ENCODE data around the gene NDUFV1. TPM values are rescaled to one million over a fixed set of nuclear protein-coding genes. Genes with fewer than 3 reads are reported as not detected.

Gene NDUFV1
- total and polyA plus RNA-seq, 9 of the 15 experiments (the other 6 are each of a cell fraction or from before 2014, with no cell fraction given): 10.8 to 423 (median 209) TPM

DNA sequence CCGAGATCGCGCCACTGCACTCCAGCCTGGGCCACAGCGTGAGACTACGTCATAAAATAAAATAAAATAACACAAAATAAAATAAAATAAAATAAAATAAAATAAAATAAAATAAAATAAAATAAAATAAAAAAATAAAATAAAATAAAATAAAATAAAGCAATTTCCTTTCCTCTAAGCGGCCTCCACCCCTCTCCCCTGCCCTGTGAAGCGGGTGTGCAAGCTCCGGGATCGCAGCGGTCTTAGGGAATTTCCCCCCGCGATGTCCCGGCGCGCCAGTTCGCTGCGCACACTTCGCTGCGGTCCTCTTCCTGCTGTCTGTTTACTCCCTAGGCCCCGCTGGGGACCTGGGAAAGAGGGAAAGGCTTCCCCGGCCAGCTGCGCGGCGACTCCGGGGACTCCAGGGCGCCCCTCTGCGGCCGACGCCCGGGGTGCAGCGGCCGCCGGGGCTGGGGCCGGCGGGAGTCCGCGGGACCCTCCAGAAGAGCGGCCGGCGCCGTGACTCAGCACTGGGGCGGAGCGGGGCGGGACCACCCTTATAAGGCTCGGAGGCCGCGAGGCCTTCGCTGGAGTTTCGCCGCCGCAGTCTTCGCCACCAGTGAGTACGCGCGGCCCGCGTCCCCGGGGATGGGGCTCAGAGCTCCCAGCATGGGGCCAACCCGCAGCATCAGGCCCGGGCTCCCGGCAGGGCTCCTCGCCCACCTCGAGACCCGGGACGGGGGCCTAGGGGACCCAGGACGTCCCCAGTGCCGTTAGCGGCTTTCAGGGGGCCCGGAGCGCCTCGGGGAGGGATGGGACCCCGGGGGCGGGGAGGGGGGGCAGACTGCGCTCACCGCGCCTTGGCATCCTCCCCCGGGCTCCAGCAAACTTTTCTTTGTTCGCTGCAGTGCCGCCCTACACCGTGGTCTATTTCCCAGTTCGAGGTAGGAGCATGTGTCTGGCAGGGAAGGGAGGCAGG is 23.2 kb upstream of the NDUFV1 start, which contains the start of gene GSTP1 (continued):
- TF ChIP-seq, protein P1, sequence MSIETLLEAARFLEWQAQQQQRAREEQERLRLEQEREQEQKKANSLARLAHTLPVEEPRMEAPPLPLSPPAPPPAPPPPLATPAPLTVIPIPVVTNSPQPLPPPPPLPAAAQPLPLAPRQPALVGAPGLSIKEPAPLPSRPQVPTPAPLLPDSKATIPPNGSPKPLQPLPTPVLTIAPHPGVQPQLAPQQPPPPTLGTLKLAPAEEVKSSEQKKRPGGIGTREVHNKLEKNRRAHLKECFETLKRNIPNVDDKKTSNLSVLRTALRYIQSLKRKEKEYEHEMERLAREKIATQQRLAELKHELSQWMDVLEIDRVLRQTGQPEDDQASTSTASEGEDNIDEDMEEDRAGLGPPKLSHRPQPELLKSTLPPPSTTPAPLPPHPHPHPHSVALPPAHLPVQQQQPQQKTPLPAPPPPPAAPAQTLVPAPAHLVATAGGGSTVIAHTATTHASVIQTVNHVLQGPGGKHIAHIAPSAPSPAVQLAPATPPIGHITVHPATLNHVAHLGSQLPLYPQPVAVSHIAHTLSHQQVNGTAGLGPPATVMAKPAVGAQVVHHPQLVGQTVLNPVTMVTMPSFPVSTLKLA (conservative IDR thresholded peaks at IDR 0.05): peak; percentile 4 to 45; a peak in 2 of 4 replicates
- TF ChIP-seq, protein P2, sequence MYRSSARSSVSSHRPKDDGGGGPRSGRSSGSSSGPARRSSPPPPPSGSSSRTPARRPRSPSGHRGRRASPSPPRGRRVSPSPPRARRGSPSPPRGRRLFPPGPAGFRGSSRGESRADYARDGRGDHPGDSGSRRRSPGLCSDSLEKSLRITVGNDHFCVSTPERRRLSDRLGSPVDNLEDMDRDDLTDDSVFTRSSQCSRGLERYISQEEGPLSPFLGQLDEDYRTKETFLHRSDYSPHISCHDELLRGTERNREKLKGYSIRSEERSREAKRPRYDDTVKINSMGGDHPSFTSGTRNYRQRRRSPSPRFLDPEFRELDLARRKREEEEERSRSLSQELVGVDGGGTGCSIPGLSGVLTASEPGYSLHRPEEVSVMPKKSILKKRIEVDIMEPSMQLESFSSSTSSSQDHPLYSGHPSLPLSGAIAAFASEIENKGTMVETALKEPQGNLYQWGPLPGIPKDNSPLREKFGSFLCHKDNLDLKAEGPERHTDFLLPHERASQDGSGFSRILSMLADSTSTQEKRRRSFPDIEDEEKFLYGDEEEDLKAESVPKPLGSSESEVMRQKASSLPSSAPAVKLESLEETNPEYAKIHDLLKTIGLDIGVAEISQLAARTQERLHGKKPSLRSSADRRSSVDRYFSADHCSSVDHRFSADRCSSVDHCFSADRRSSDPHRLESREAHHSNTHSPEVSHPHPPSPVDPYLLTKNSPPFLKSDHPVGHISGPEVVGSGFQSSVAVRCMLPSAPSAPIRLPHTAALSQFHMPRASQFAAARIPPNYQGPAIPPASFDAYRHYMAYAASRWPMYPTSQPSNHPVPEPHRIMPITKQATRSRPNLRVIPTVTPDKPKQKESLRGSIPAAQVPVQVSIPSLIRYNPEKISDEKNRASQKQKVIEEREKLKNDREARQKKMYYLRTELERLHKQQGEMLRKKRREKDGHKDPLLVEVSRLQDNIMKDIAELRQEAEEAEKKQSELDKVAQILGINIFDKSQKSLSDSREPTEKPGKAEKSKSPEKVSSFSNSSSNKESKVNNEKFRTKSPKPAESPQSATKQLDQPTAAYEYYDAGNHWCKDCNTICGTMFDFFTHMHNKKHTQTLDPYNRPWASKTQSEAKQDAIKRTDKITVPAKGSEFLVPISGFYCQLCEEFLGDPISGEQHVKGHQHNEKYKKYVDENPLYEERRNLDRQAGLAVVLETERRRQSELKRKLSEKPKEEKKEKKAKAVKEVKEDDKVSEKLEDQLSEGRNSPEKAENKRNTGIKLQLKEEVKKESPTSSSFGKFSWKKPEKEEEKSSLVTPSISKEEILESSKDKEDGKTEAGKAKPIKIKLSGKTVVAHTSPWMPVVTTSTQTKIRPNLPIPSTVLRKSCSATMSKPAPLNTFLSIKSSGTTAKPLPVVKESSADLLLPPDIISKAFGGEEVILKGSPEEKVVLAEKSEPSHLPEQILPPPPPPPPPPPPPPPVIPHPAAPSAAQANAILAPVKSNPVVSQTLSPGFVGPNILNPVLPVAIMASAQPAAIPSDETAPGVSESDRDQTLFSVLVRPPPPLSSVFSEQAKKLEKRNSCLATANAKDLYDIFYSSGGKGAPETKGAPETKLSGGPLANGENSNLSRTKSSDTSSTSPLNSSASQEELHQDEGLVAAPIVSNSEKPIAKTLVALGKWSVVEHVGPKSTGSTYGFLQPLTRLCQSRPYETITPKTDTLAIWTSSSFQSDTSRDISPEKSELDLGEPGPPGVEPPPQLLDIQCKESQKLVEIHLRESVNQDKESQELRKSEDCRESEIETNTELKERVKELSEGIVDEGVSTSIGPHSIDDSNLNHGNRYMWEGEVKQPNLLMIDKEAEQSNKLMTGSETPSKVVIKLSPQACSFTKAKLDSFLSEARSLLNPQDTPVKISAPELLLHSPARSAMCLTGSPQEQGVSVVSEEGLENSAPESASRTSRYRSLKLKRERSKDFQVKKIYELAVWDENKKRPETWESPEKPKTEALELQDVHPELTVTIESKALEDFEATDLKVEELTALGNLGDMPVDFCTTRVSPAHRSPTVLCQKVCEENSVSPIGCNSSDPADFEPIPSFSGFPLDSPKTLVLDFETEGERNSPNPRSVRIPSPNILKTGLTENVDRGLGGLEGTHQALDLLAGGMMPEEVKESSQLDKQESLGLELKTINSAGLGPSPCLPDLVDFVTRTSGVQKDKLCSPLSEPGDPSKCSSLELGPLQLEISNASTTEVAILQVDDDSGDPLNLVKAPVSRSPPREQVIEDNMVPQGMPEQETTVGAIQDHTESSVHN (IDR thresholded peaks at IDR 0.05; ENCODE audit: borderline replicate concordance in 1 of 2, low read depth in 1 of 2): no peak
- no peak for TF ChIP-seq SMARCA4 (IDR thresholded peaks at IDR 0.05)
- TF ChIP-seq ZNF561 (CRISPR knock-in tag; conservative IDR thresholded peaks at IDR 0.05): no peak
- no peak for TF ChIP-seq CBFA2T3 (IDR thresholded peaks at IDR 0.05)
- TF ChIP-seq NFATC3 (IDR thresholded peaks at IDR 0.05): no peak
- peak; percentile 80 for TF ChIP-seq TARDBP (IDR thresholded peaks at IDR 0.05)
- 0 out of 2 replicates have a peak, but pooled peaks have one; percentile 13 for TF ChIP-seq CEBPB (tag; IDR thresholded peaks at IDR 0.05)
- TF ChIP-seq ZNF316 (IDR thresholded peaks at IDR 0.05): peak; percentile 85
- peak; percentile 84 to 97; a peak in 3 of 4 replicates for TF ChIP-seq NONO (IDR thresholded peaks at IDR 0.05; ENCODE audit: low read depth in 2 of 2, low read length in 1 of 2)
- no peak for TF ChIP-seq KDM4B (IDR thresholded peaks at IDR 0.05; ENCODE audit: borderline replicate concordance in 2 of 2, low read depth in 1 of 2)
- peak; percentile 45 for TF ChIP-seq NCOR1 (IDR thresholded peaks at IDR 0.05)
- TF ChIP-seq CREB1 (IDR thresholded peaks at IDR 0.05): peak; percentile 34; the same call in 1 of the 2 replicates
- TF ChIP-seq CREB1 (CRISPR knock-in tag; IDR thresholded peaks at IDR 0.05): no peak
- TF ChIP-seq ZNF699 (CRISPR knock-in tag; IDR thresholded peaks at IDR 0.05; ENCODE audit: insufficient replicate concordance): no peak
- TF ChIP-seq, protein P3, sequence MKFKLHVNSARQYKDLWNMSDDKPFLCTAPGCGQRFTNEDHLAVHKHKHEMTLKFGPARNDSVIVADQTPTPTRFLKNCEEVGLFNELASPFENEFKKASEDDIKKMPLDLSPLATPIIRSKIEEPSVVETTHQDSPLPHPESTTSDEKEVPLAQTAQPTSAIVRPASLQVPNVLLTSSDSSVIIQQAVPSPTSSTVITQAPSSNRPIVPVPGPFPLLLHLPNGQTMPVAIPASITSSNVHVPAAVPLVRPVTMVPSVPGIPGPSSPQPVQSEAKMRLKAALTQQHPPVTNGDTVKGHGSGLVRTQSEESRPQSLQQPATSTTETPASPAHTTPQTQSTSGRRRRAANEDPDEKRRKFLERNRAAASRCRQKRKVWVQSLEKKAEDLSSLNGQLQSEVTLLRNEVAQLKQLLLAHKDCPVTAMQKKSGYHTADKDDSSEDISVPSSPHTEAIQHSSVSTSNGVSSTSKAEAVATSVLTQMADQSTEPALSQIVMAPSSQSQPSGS (CRISPR knock-in tag; IDR thresholded peaks at IDR 0.05): no peak
- TF ChIP-seq GTF2A2 (tag; IDR thresholded peaks at IDR 0.05): peak; percentile 84
